Stimulated activated CD8-positive, alpha-beta memory T cell treated with anti-CD3 and anti-CD28 coated beads, Interleukin-12 subunit alpha, Interleukin-12 subunit beta, amount 100 ng/mL, for 24 hours (primary cell): ENCODE results near the gene CFAP210.
"Not testable (repeated sequence)": the region's sequence is repeated elsewhere in the genome, so short reads cannot be mapped to it uniquely, and the experiment has no call there.

Experiments used
- DNase-seq: peaks from one replicate; pipeline ENCODE4 v3.0.0-alpha.2; 2020; ENCODE audit errors: extremely low read depth

CFAP210 gene

DNA sequence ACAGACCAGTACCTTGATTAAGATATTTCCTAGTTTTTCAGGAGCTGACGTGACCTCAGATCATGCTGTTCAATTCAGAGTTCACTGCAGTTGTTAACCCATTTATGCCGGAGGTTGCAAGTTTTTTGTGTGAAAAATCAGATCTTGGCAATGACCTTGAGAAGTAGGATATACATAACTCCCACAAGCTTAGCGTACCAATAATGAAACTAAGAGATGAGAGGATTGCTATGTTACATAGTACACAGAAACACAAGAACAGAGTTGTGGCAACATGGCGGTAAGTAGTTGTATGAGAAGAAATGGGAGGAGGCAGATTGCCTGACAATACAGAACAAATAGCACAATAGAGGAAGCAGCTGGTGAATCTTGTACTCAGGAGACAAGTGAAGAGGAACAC, 71.0 kb downstream of the CFAP210 start:
- no peak for DNase-seq

DNA sequence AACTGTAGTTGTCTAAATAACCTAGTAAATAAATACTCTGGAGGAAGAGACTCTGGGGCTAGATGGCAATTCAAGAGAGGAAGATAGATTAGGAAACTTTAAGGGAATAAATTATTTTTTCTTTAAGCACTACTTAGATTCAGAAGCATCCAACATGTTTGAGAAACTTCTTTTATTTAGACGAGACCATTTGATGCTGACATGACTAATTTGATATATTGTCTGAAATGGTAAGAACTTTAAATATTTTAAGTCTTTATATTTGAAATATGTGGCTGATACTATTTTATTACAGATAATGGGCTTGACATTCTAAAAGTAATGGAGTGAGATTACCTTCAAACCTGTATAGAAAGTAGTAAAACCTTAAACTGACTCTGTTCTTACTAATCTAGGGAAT, 73.7 kb downstream of the CFAP210 start:
- no peak for DNase-seq

DNA sequence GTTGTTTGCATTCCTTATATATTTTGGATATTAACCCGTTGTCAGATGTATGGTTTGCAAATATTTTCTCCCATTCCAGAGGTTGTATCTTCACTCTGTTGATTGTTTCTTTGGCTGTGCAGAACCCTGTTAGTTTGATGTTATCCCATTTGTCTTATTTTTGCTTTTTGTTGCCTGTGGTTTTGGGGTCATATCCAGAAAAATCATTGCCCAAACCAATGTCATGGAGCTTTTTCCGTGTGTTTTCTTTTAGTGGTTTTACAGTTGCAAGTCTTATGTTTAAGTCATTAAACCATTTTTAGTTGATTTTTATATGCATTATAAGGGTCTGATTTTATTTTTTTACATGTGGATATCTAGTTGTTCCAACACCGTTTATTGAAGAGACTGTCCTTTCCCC, 74.3 kb downstream of the CFAP210 start:
- DNase-seq, result no peak

DNA sequence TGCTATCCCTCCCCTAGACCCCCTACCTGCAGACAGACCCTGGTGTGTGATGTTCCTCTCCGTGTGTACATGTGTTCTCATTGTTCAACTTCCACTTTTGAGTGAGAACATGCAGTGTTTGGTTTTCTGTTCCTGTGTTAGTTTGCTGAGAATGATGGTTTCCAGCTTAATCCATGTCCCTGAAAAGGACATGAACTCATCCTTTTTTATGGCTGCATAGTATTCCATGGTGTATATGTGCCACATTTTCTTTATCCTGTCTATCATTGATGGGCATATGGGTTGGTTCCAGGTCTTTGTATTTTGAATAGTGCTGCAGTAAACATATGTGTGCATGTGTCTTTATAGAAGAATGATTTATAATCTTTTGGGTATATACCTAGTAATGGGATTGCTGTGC, 78.2 kb downstream of the CFAP210 start:
- DNase-seq, result not testable (repeated sequence)

DNA sequence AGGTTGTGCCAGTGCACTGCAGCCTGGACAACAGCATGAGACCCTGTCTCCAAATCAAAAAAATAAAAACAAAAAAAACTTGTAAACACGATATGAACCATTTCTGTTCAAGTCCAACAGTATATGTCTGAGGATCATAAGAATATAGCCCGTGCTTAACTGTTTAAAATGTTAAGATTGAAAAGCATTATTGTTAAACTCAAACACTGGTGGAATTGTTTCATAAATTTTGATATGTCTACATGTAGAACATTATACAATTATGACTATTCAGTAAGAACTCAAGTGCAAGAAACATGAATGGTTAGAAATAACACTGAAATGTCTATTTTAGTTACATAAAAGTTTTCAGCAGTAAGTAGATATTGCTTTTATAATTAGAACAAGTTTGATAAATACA, 80.3 kb downstream of the CFAP210 start:
- no peak for DNase-seq

DNA sequence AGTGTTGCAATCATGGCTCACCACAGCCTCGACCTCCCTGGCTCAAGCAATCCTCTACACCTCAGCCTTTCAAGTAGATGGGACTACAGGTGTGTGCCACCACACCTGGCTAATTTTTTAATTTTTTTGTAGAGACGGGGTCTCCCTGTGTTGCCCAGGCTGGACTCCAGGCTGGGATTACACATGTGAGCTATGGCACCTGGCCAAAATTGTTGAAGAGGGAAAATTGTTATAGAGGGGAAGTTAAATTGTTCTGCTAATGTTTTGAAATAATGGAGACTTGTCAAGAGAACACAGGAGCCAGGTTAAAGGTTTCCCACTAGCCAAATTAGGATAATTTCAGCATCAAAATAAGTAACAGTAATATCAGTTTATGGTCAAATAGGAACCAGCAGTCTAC, 84.9 kb downstream of the CFAP210 start:
- DNase-seq, result no peak

DNA sequence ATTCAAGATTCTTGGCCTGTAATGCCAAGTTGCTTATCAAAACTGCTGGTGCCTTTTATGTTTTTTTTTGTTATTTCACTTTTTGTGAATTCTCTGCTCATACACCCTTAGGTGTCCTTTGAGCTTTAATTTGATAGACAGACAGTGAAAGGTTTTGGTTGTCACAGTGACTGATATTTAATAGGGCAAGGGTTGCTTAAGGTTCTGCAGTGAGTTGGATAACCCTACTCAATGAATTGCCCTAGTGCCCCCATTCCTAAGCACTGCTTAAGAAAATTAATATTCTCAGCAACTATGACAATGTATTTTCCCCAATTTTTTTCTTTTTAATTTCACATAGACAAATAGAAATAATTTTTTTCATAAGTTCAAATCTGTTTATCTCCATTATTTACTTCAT, 94.6 kb downstream of the CFAP210 start:
- DNase-seq, result no peak

DNA sequence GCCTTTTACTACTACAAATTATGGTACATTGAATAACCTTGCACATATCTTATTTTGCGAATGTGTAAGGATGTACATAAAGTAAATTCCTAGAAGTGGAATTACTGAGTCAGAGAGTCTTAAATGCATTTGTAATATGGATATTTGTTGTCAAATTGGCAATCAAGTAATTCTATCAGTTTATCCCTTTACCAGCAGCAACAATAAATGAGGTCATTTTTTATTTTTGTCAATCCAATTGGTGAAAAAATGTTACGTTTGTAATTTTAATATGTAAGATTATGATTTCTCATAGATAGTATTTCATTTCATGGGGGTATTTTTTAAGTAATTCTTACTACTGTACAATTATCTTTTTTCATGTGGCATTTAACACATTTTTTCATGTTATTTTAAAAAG, 95.2 kb downstream of the CFAP210 start:
- DNase-seq, result no peak

DNA sequence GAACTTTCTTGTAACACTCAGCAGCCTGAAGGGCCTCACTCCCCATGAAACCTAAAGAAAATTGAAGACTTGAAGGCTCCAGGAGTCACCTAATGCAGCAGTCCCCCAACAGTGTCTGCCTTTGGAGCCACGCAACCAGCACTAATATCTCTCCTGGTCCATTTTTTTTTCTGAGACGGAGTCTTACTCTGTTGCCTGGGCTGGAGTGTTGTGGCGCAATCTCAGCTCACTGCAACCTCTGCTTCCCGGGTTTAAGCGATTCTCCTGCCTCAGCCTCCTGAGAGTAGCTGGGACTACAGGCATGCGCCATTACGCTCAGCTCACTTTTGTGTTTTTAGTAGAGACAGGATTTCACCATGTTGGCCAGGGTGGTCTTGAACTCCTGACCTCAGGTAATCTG, 97.7 kb downstream of the CFAP210 start:
- DNase-seq, result not testable (repeated sequence)
